HCT116 (cell line): ENCODE data around the gene KRTCAP2. TPM values are rescaled to one million over a fixed set of nuclear protein-coding genes. Genes with fewer than 3 reads are reported as not detected.

ENCODE experiments used
- ATAC-seq: fragments of 200-7000 bp; cut with Tn5 transposase; 2 replicates; pipeline ENCODE4 v1.9.1; 2020; ENCODE audit warnings: mild to moderate bottlenecking, moderate library complexity
- BruUV-seq: library from RNA; stranded (reverse); fragments of 400-500 nt; replicated peaks from 2 replicates; lab custom pipeline; 2021; lab: Mats Ljungman, UMichigan
- CTCF ChIA-PET: fragments of 300-600 bp; sonication (Branson Sonifier 250); formaldehyde crosslinking; loops from one replicate; lab custom pipeline; 2021; ENCODE audit warnings: antibody characterized with exemption; lab: Charles Lee
- POLR2A ChIA-PET: fragments of 300-600, 350-600 bp; sonication (Branson Sonifier 250); formaldehyde crosslinking; loops from one replicate; lab custom pipeline; 2021; ENCODE audit warnings: antibody characterized with exemption; lab: Charles Lee
- RAD21 ChIA-PET, 2 experiments: fragments of 300-600 bp; sonication (Branson Sonifier 250); formaldehyde crosslinking; loops; one replicate each; lab custom pipeline; 2023; ENCODE audit warnings: low total read pairs in 2 of 2; ENCODE audit not compliant: uncharacterized antibody in 2 of 2, unreplicated experiment in 2 of 2, low non-redundant PET in 1 of 2; lab: Charles Lee
- DNase-seq: peaks from one replicate; pipeline ENCODE4 v3.0.0-alpha.2; 2010; ENCODE audit warnings: low read depth, low spot score
- H2AFZ ChIP-seq: fragments of 200-600 bp; shearing (Covaris generic), sonication (generic); 2 replicates; pipeline ENCODE4 v1.6.1; 2017; ENCODE audit warnings: low read depth, mixed run types, mixed read lengths, antibody characterized with exemption, low read length; ENCODE audit not compliant: poor library complexity, severe bottlenecking
- H3K27ac ChIP-seq: 2 replicates; pipeline ENCODE4 v1.5.1; 2012; ENCODE audit warnings: low read depth, low read length
- H3K27me3 ChIP-seq: fragments of 200-600 bp; sonication (generic); 2 replicates; pipeline ENCODE4 v1.6.1; 2016; ENCODE audit warnings: mixed run types, low read length, mixed read lengths; ENCODE audit not compliant: insufficient read depth
- H3K36me3 ChIP-seq, 2 experiments: fragments of 200-500 bp in 1 of 2; fragments of 200-600 bp in 1 of 2; sonication (Bioruptor generic) in 1 of 2; sonication (generic) in 1 of 2; 2 replicates each; pipeline versions ENCODE4 v1.5.1 to v1.6.1; 2014 to 2016; ENCODE audit warnings: low read length in 2 of 2, inconsistent platforms in 1 of 2, mixed read lengths in 1 of 2, mixed run types in 1 of 2; ENCODE audit not compliant: insufficient read depth in 2 of 2, control insufficient read depth in 1 of 2
- H3K4me1 ChIP-seq, 2 experiments: fragments of 200-600 bp in 1 of 2; sonication (generic) in 1 of 2; 2 replicates each; pipeline versions ENCODE4 v1.5.1 to v1.6.1; 2012 to 2017; ENCODE audit warnings: low read length in 2 of 2, inconsistent platforms in 1 of 2, mild to moderate bottlenecking in 1 of 2, mixed read lengths in 1 of 2, mixed run types in 1 of 2, moderate library complexity in 1 of 2; ENCODE audit not compliant: insufficient read depth in 2 of 2, control insufficient read depth in 1 of 2
- H3K4me2 ChIP-seq: fragments of 200-600 bp; sonication (generic); 2 replicates; pipeline ENCODE4 v1.6.1; 2017; ENCODE audit warnings: mixed run types, low read length, mixed read lengths
- H3K4me3 ChIP-seq, 2 experiments: fragments of 200-600 bp in 1 of 2; sonication (generic) in 1 of 2; replicated peaks in 1 of 2; 2 replicates each; pipeline ENCODE4 v1.5.1; 2011 to 2016; ENCODE audit warnings: low read length in 2 of 2, control low read depth in 1 of 2, low read depth in 1 of 2, mild to moderate bottlenecking in 1 of 2, mixed read lengths in 1 of 2, mixed run types in 1 of 2
- H3K79me2 ChIP-seq: fragments of 200-600 bp; sonication (generic); 2 replicates; pipeline ENCODE4 v1.6.1; 2017; ENCODE audit warnings: mild to moderate bottlenecking, mixed run types, low read length, moderate library complexity, mixed read lengths; ENCODE audit not compliant: insufficient read depth
- H3K9ac ChIP-seq: fragments of 200-600 bp; sonication (generic); 2 replicates; pipeline ENCODE4 v1.6.1; 2016; ENCODE audit warnings: low read length, mixed read lengths
- H3K9me2 ChIP-seq: fragments of 200-600 bp; sonication (generic), shearing (Covaris generic); 2 replicates; pipeline ENCODE4 v1.6.1; 2017; ENCODE audit warnings: mixed run types, mild to moderate bottlenecking, moderate library complexity; ENCODE audit not compliant: insufficient read depth
- H3K9me3 ChIP-seq, 2 experiments: fragments of 200-500 bp in 1 of 2; fragments of 200-600 bp in 1 of 2; sonication (Bioruptor generic) in 1 of 2; sonication (generic) in 1 of 2; 2 replicates each; pipeline ENCODE4 v1.6.1; 2014 to 2017; ENCODE audit warnings: low read length in 2 of 2, mixed read lengths in 2 of 2, inconsistent platforms in 1 of 2, low read depth in 1 of 2, mild to moderate bottlenecking in 1 of 2, mixed run types in 1 of 2, moderate library complexity in 1 of 2; ENCODE audit not compliant: control insufficient read depth in 1 of 2, insufficient read depth in 1 of 2
- H4K20me1 ChIP-seq: fragments of 200-600 bp; sonication (generic), shearing (Covaris generic); 2 replicates; pipeline ENCODE4 v1.6.1; 2017; ENCODE audit warnings: mixed run types, mild to moderate bottlenecking, moderate library complexity; ENCODE audit not compliant: insufficient read depth
- ELF1 ChIP-seq: IDR thresholded peaks from 2 replicates; pipeline ENCODE4 v1.6.1; 2012; ENCODE audit warnings: low read depth, borderline replicate concordance
- JUND ChIP-seq: IDR thresholded peaks from 2 replicates; pipeline ENCODE4 v1.6.1; 2012
- SRF ChIP-seq: IDR thresholded peaks from 2 replicates; pipeline ENCODE4 v1.6.1; 2012; ENCODE audit warnings: low read depth
- intact Hi-C: fragments of 100-400 bp; cut with micrococcal nuclease; formaldehyde crosslinking; loops from 2 replicates; pipeline ENCODE4 v1.10.0; 2022
- total RNA-seq: library from RNA; stranded (reverse); gene quantifications from one replicate; pipeline ENCODE4 v1.2.1, GENCODE V29; 2021; ENCODE audit not compliant: unreplicated experiment
- TF ChIP-seq, protein P1 (sequence below), 3 experiments: fragments of 200-600 bp in 1 of 3; sonication (generic) in 1 of 3; IDR thresholded peaks in 2 of 3; conservative IDR thresholded peaks in 1 of 3; 2 replicates each; pipeline ENCODE4 v1.5.1; 2012 to 2017; ENCODE audit warnings: low read depth in 2 of 3, low read length in 2 of 3, antibody characterized with exemption in 1 of 3, borderline replicate concordance in 1 of 3, control low read depth in 1 of 3, mild to moderate bottlenecking in 1 of 3, mixed read lengths in 1 of 3, mixed run types in 1 of 3, moderate library complexity in 1 of 3; ENCODE audit not compliant: insufficient read depth in 1 of 3

Gene KRTCAP2
- total RNA-seq, 1 experiment from 2014 or later = 143 TPM

DNA sequence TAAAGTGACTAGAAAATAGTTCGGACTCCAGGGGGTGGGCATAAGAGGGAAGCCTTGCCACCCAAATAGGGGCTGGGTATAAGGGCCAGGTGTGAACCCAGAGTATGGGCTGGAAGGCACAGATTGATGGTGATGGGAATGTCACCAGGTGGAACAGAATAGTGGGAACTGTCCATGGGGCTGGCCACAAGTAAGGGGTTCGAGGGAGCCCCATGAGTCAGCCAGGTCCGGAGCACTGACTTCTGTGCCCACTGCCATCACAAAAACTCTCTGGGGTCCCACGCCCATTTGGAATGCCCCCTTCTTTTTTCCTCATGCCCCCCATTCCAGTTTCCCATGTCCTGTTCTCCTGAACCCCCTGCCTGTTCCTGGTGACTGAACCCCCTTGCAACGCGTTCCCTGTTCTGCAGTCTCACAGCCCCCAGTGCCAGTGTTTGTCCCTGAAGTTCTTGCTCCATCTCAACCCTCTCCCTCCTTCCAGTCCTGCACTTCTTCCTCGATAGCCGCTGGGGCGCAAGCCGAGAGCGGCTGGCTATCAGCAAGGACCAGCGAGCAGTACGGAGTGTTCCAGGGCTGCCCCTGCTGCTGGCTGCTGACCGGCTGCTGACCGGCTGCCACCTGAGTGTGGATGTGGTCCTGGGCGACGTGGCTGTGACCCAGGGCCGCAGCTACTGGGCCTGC, 8.4 kb upstream of the KRTCAP2 start:
- DNase-seq (no peak), ATAC-seq (no peak)
- Histone ChIP-seq H4K20me1 (no peaks in the 10 kb centered on the region), H3K9me2 (no peaks in the 10 kb centered on the region), H3K4me1 (peaks cover 0 to 8% of the 10 kb centered on the region in 2 experiments; a peak in 3 of 4 replicates), H3K27me3 (no peaks in the 10 kb centered on the region), H3K79me2 (no peaks in the 10 kb centered on the region), H2AFZ (no peak overlapping the region), H3K4me3 (no peak overlapping the region), H3K9ac (no peak overlapping the region), H3K27ac (no peak overlapping the region), H3K36me3 (no peaks in the 10 kb centered on the region; a peak in 1 of 4 replicates), H3K9me3 (no peaks in the 10 kb centered on the region), H3K4me2 (no peak overlapping the region)
- ChIA-PET CTCF (no interaction called here), RAD21 (no interaction called here), POLR2A (interaction anchor here (1.0 kb wide), 1 partner anchor 14 kb away, joined by 3 read pairs; no protein-coding TSS in a partner anchor)
- TF ChIP-seq ELF1 (no peak), SRF (no peak), JUND (no peak)
- TF ChIP-seq, protein P1, sequence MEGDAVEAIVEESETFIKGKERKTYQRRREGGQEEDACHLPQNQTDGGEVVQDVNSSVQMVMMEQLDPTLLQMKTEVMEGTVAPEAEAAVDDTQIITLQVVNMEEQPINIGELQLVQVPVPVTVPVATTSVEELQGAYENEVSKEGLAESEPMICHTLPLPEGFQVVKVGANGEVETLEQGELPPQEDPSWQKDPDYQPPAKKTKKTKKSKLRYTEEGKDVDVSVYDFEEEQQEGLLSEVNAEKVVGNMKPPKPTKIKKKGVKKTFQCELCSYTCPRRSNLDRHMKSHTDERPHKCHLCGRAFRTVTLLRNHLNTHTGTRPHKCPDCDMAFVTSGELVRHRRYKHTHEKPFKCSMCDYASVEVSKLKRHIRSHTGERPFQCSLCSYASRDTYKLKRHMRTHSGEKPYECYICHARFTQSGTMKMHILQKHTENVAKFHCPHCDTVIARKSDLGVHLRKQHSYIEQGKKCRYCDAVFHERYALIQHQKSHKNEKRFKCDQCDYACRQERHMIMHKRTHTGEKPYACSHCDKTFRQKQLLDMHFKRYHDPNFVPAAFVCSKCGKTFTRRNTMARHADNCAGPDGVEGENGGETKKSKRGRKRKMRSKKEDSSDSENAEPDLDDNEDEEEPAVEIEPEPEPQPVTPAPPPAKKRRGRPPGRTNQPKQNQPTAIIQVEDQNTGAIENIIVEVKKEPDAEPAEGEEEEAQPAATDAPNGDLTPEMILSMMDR (IDR thresholded peaks at IDR 0.05 in 2 of 3, conservative IDR thresholded peaks at IDR 0.05 in 1 of 3; ENCODE audit: borderline replicate concordance in 1 of 3, insufficient read depth in 1 of 3, low read depth in 2 of 3, low read length in 2 of 3) = no peak
- intact Hi-C loops = no loop called here
- no TSS peak for BruUV-seq
